ENCODE results near the gene SPPL2C. TPM values are rescaled to one million over a fixed set of nuclear protein-coding genes. Genes with fewer than 3 reads are reported as not detected.

SPPL2C gene
- polyA plus RNA-seq, 1 donor (not counting 4 experiments of a cell fraction or from before 2014, with no cell fraction given): not detected

GRCh38 chr17:45894022-45894784, 49.5 kb downstream of the SPPL2C start, which contains the start of gene MAPT:
Gene MAPT (plus strand): TSS chr17:45894554. CDS start chr17:45962338, 67,784 bp downstream.
- H3K79me2 ChIP-seq (ENCODE audit: control insufficient read depth, insufficient read depth, low read length): no peaks in the 10 kb centered on the region
- H3K27me3 ChIP-seq (ENCODE audit: control insufficient read depth, extremely low read depth, insufficient read depth, low read length): peaks cover 51% of the 10 kb centered on the region
- DNase-seq (ENCODE audit: low read depth, low spot score): peak; percentile 15
- H3K4me2 ChIP-seq (ENCODE audit: control insufficient read depth, extremely low read depth, insufficient read depth, low read depth, low read length): peak within 1 kb of the TSS; percentile 81
- H3K9me3 ChIP-seq (ENCODE audit: control insufficient read depth, low read depth, low read length): no peaks in the 10 kb centered on the region
- peaks cover under 1% of the 10 kb centered on the region for H4K20me1 ChIP-seq (ENCODE audit: control insufficient read depth, extremely low read depth, insufficient read depth, low read length)
- no peak for FAIRE-seq
- peak within 1 kb of the TSS; percentile 90 for H2AFZ ChIP-seq (ENCODE audit: control insufficient read depth, low read length)
- TF ChIP-seq CTCF (optimal IDR thresholded peaks at IDR 0.05 in 1 of 3, IDR thresholded peaks at IDR 0.05 in 1 of 3, conservative IDR thresholded peaks at IDR 0.05 in 1 of 3; ENCODE audit: extremely low read depth in 1 of 3, insufficient read depth in 2 of 3, low read length in 3 of 3): peak; percentile 41 to 84 (median 83)
- no peak for TF ChIP-seq EZH2 (IDR thresholded peaks at IDR 0.05; ENCODE audit: low read length)
- H3K9ac ChIP-seq (ENCODE audit: control insufficient read depth, extremely low read depth, insufficient read depth, low read length): peak within 1 kb of the TSS; percentile 63
- dilution Hi-C loops (cut with MboI; ENCODE audit: extremely low pct_ligation_motif_present, low sequenced_read_pairs): no loop called here
- no peaks in the 10 kb centered on the region for H3K9me1 ChIP-seq (ENCODE audit: control insufficient read depth, extremely low read depth, insufficient read depth, low read length)
- peaks cover 10% of the 10 kb centered on the region for H3K4me1 ChIP-seq (ENCODE audit: control insufficient read depth, extremely low read depth, insufficient read depth, low read length)
- no peak within 1 kb of the TSS for H3K27ac ChIP-seq (ENCODE audit: control insufficient read depth, insufficient read depth, low read length)
- H3K36me3 ChIP-seq (ENCODE audit: control insufficient read depth in 2 of 2, extremely low read depth in 1 of 2, insufficient read depth in 2 of 2, low read length in 2 of 2): no peaks in the 10 kb centered on the region
- H3K4me3 ChIP-seq (ENCODE audit: control insufficient read depth in 2 of 3, extremely low read depth in 1 of 3, insufficient read depth in 2 of 3, low read depth in 1 of 3, low read length in 3 of 3): peak within 1 kb of the TSS; percentile 50 to 71 (median 64)

- Histone ChIP-seq H3K4me2 (ENCODE audit: control insufficient read depth, extremely low read depth, insufficient read depth, low read depth, low read length) (peak overlapping the region; percentile 81), H3K4me3 (ENCODE audit: control insufficient read depth in 2 of 3, extremely low read depth in 1 of 3, insufficient read depth in 2 of 3, low read depth in 1 of 3, low read length in 3 of 3) (peak overlapping the region in 2 of 3 experiments; percentile 64 to 71), H3K36me3 (ENCODE audit: control insufficient read depth in 2 of 2, extremely low read depth in 1 of 2, insufficient read depth in 2 of 2, low read length in 2 of 2) (no peaks in the 10 kb centered on the region), H3K9ac (ENCODE audit: control insufficient read depth, extremely low read depth, insufficient read depth, low read length) (no peak overlapping the region), H3K9me1 (ENCODE audit: control insufficient read depth, extremely low read depth, insufficient read depth, low read length) (no peaks in the 10 kb centered on the region), H2AFZ (ENCODE audit: control insufficient read depth, low read length) (no peak overlapping the region), H3K27ac (ENCODE audit: control insufficient read depth, insufficient read depth, low read length) (no peak overlapping the region), H3K27me3 (ENCODE audit: control insufficient read depth, extremely low read depth, insufficient read depth, low read length) (peaks cover 56% of the 10 kb centered on the region), H3K79me2 (ENCODE audit: control insufficient read depth, insufficient read depth, low read length) (no peaks in the 10 kb centered on the region), H4K20me1 (ENCODE audit: control insufficient read depth, extremely low read depth, insufficient read depth, low read length) (peaks cover 3% of the 10 kb centered on the region), H3K9me3 (ENCODE audit: control insufficient read depth, low read depth, low read length) (no peaks in the 10 kb centered on the region), H3K4me1 (ENCODE audit: control insufficient read depth, extremely low read depth, insufficient read depth, low read length) (peaks cover 10% of the 10 kb centered on the region)
- no peak for DNase-seq (ENCODE audit: low read depth, low spot score)
- TF ChIP-seq EZH2 (IDR thresholded peaks at IDR 0.05; ENCODE audit: low read length): no peak
- peak in 1 of 3 experiments; percentile 6 for TF ChIP-seq CTCF (optimal IDR thresholded peaks at IDR 0.05 in 1 of 3, IDR thresholded peaks at IDR 0.05 in 1 of 3, conservative IDR thresholded peaks at IDR 0.05 in 1 of 3; ENCODE audit: extremely low read depth in 1 of 3, insufficient read depth in 2 of 3, low read length in 3 of 3)
- dilution Hi-C loops (cut with MboI; ENCODE audit: extremely low pct_ligation_motif_present, low sequenced_read_pairs): no loop called here
- FAIRE-seq: no peak
Measured at GRCh38 chr17:45895304-45895968, 50.8 kb downstream of the SPPL2C start.
